HG03432 (cell line): ENCODE results near the gene LIN7C.
"Not testable (repeated sequence)": the region's sequence is repeated elsewhere in the genome, so short reads cannot be mapped to it uniquely, and the experiment has no call there.

ENCODE experiments used
- ATAC-seq: cut with Tn5 transposase; IDR thresholded peaks from one replicate; pipeline ENCODE4 v1.9.1; 2021; ENCODE audit warnings: mild to moderate bottlenecking, moderate library complexity; ENCODE audit not compliant: unreplicated experiment

The LIN7C gene

GRCh38 chr11:27451244-27451965, 55.2 kb downstream of the LIN7C start:
- no peak for ATAC-seq

DNA sequence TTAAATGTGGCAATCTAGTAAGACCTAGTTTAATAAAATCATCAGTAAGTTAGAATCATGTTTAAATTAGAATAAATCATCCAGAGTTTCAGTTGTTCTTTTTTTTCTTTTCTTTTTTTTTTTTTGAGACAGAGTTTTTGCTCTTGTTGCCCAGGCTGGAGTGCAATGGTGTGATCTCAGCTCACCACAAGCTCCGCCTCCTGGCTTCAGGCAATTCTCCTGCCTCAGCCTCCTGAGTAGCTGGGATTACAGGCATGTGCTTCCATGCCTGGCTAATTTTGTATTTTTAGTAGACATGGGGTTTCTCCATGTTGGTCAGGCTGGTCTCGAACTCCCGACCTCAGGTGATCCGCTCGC, 58.4 kb downstream of the LIN7C start:
- not testable (repeated sequence) for ATAC-seq

DNA sequence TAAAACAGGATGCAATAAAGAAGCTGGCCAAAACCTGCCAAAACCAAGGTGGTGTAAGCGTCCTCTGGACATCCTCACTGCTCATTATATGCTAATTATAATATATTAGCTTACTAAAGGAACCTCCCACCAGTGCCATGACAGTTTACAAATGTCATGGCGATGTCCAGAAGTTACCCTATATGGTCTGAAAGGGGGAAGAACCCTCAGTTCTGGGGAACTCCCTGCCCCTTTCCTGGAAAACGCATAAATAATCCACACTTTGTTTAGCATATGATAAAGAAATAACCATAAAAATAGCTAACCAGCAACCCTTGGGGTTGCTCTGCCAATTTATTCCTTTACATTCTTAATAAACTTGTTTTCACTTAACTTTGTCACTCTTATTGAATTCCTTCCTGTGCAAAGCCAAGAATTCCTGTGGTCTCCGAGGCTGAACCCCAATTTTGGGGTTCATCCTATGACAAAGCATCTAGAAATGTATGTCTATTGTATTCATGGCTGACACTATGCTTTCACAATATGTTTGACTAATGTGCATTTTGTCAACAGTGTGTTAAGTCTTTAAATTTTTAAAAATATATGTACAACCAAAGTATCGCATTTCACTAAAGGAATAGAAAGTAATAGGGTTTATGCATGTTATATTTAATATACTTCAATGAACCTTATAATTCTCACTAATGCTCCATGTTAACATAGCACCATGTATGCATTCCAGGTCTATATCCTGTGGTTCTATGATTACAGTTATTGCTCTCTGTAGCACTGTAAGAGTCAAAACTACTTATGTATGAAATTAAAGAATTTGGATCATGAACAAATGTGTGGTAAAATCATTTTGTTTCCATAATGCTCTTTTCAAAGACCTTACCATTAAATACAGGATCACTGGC, 59.0 kb downstream of the LIN7C start:
- ATAC-seq = no peak

DNA sequence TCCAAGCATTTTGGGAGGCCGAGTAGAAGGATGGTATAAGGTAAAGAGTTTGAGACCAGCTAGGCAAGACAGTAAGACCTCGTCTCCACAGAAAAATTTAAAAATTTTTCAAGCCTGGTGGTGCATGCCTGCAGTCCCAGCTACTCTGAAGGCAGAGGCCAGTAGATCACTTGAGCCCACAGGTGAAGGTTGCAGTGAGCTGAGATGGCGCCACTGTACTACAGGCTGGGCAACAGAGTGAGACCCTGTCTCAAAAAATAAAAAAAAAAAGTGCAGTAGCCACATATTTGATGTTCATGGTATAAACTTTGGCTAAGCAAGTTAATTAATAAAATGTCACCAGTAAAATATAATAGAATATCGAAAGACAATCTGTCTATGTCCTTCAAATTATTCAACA, 60.9 kb downstream of the LIN7C start:
- no peak for ATAC-seq

DNA sequence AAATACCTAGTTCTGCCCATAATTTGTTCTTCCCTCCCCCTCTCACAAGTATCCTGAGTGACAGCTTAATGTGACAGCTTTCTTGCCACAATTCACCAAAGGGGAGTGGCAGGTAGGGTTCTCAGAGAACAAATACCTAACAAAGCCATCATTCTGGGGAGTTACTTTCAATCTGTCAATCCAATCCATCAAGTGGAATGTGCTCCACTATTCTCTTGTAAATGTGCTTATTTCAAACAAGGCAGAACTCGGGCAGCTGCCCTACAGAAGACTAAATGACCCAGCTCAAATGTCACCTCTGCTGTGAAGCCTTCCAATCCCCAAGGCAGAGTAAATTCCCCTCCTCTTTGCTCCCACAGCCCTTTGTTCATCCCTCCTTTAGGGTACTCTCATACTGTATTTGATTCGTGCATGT, 61.8 kb downstream of the LIN7C start:
- ATAC-seq = no peak
